PC-9 (cell line): ENCODE results near the gene SH3RF1. TPM values are rescaled to one million over a fixed set of nuclear protein-coding genes. Genes with fewer than 3 reads are reported as not detected.
A peak's percentile ranks its signal among the peaks of the same experiment; 100 is the strongest.

Experiments
- BruUV-seq: library from RNA; stranded (reverse); fragments of 400-500 nt; replicated peaks from 2 replicates; lab custom pipeline; 2021; lab: Mats Ljungman, UMichigan
- CTCF ChIA-PET: fragments of 300-600 bp; sonication (Branson Sonifier 250); formaldehyde crosslinking; loops from one replicate; lab custom pipeline; 2022; ENCODE audit warnings: antibody characterized with exemption; lab: Charles Lee
- POLR2A ChIA-PET: fragments of 300-600 bp; sonication (Branson Sonifier 250); formaldehyde crosslinking; loops from one replicate; lab custom pipeline; 2022; ENCODE audit warnings: antibody characterized with exemption; ENCODE audit not compliant: unreplicated experiment; lab: Charles Lee
- DNase-seq, 2 experiments: peaks; one replicate each; pipeline versions ENCODE4 v3.0.0 to v3.0.0-alpha.2; 2015 to 2022; ENCODE audit warnings: mixed read lengths in 1 of 2
- H2AFZ ChIP-seq: fragments of 200-600 bp; sonication (generic); 2 replicates; pipeline ENCODE4 v1.8.1; 2017; ENCODE audit warnings: antibody characterized with exemption
- H3F3A ChIP-seq: fragments of 200-600 bp; sonication (generic); 2 replicates; pipeline ENCODE4 v1.8.1; 2017; ENCODE audit warnings: antibody characterized with exemption, mild to moderate bottlenecking, low read depth; ENCODE audit not compliant: insufficient read depth
- H3K27ac ChIP-seq: fragments of 200-600 bp; sonication (generic); 2 replicates; pipeline ENCODE4 v1.6.1; 2016; ENCODE audit warnings: mixed run types
- H3K27me3 ChIP-seq: fragments of 200-600 bp; sonication (generic); 2 replicates; pipeline ENCODE4 v1.6.1; 2016; ENCODE audit warnings: low read depth, mixed run types; ENCODE audit not compliant: insufficient read depth
- H3K36me3 ChIP-seq: fragments of 200-600 bp; sonication (generic); 2 replicates; pipeline ENCODE4 v1.6.1; 2016; ENCODE audit warnings: low read depth, mixed run types
- H3K4me1 ChIP-seq: fragments of 200-600 bp; sonication (generic); replicated peaks from 2 replicates; pipeline ENCODE4 v1.6.1; 2016; ENCODE audit warnings: mixed run types; ENCODE audit not compliant: insufficient read depth
- H3K4me2 ChIP-seq: fragments of 200-600 bp; sonication (generic); 2 replicates; pipeline ENCODE4 v1.6.1; 2017; ENCODE audit warnings: mixed run types
- H3K4me3 ChIP-seq: fragments of 200-600 bp; sonication (generic); 2 replicates; pipeline ENCODE4 v1.6.1; 2016; ENCODE audit warnings: mixed run types
- H3K79me2 ChIP-seq: fragments of 200-600 bp; sonication (generic); 2 replicates; pipeline ENCODE4 v1.6.1; 2017; ENCODE audit warnings: low read depth, mixed run types
- H3K9me2 ChIP-seq: fragments of 200-600 bp; sonication (generic); 2 replicates; pipeline ENCODE4 v1.8.1; 2017; ENCODE audit warnings: mild to moderate bottlenecking; ENCODE audit not compliant: insufficient read depth
- H3K9me3 ChIP-seq: fragments of 200-600 bp; sonication (generic); 2 replicates; pipeline ENCODE4 v1.8.1; 2016; ENCODE audit warnings: low read depth; ENCODE audit not compliant: insufficient read depth
- H4K20me1 ChIP-seq: fragments of 200-600 bp; sonication (generic); 2 replicates; pipeline ENCODE4 v1.8.1; 2017; ENCODE audit not compliant: insufficient read depth
- CTCF ChIP-seq: fragments of 200-600 bp; sonication (generic); conservative IDR thresholded peaks from 2 replicates; pipeline ENCODE4 v1.6.1; 2017; ENCODE audit warnings: mixed run types, antibody characterized with exemption, mild to moderate bottlenecking, moderate library complexity
- EZH2 ChIP-seq: fragments of 200-600 bp; sonication (generic); IDR thresholded peaks from 2 replicates; pipeline ENCODE4 v1.8.0; 2017; ENCODE audit warnings: antibody characterized with exemption, low read depth
- intact Hi-C: fragments of 100-400 bp; cut with micrococcal nuclease; formaldehyde crosslinking; loops from one replicate; pipeline ENCODE4 v1.10.0; 2022; ENCODE audit not compliant: unreplicated experiment
- total RNA-seq: library from RNA; stranded (reverse); gene quantifications from 2 replicates; pipeline ENCODE4 v1.2.3, GENCODE V29; 2021

Gene SH3RF1
- total RNA-seq, 1 experiment from 2014 or later = 26.4 TPM

DNA sequence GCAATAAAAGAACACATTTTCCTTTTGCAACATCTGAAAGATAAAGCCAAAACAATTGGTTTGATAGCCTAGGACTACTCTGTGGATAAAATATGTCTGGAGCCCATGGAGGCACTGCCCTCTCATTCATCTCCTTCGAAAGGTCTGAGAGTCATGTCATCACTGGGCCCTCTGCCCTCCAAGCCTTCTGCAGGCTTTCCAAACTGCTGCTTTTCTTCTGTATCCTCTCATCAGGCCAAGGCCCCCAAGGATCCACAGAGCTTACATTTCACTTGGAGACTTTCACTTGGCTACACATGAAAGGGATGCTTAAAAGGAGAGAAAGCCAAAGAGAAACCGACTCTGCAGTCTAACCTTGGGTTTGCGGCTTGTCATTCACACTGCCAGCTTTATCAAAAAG is 109.9 kb downstream of the SH3RF1 start:
- Histone ChIP-seq H3K4me1 (peaks cover 10% of the 10 kb centered on the region), H4K20me1 (no peaks in the 10 kb centered on the region), H3K9me3 (no peaks in the 10 kb centered on the region), H3F3A (no peaks in the 10 kb centered on the region), H3K9me2 (no peaks in the 10 kb centered on the region), H3K4me3 (no peak overlapping the region), H3K79me2 (peaks cover 4% of the 10 kb centered on the region; the same call in 1 of the 2 replicates), H3K27me3 (no peaks in the 10 kb centered on the region), H3K36me3 (no peaks in the 10 kb centered on the region), H2AFZ (no peak overlapping the region), H3K27ac (no peak overlapping the region), H3K4me2 (no peak overlapping the region)
- intact Hi-C loops = no loop called here
- ChIA-PET POLR2A (no interaction called here), CTCF (no interaction called here)
- DNase-seq = no peak
- no peak for TF ChIP-seq EZH2
- no peak for TF ChIP-seq CTCF
- BruUV-seq = no TSS peak

- H2AFZ ChIP-seq = no peak overlapping the region
- no peaks in the 10 kb centered on the region for H4K20me1 ChIP-seq
- H3K27ac ChIP-seq = no peak overlapping the region
- no peak overlapping the region for H3K4me3 ChIP-seq
- H3K9me3 ChIP-seq = no peaks in the 10 kb centered on the region
- H3K4me1 ChIP-seq = peaks cover 10% of the 10 kb centered on the region
- H3F3A ChIP-seq = no peaks in the 10 kb centered on the region
- H3K9me2 ChIP-seq = no peaks in the 10 kb centered on the region
- peak in 1 of 2 experiments; percentile 45 for DNase-seq
- intact Hi-C loops = no loop called here
- no TSS peak for BruUV-seq
- H3K4me2 ChIP-seq = no peak overlapping the region
- ChIA-PET POLR2A (interaction anchor here (0.6 kb wide), 1 partner anchor 526 kb away, joined by 6 read pairs; no protein-coding TSS in a partner anchor), CTCF (no interaction called here)
- no peaks in the 10 kb centered on the region for H3K27me3 ChIP-seq
- peaks cover 4% of the 10 kb centered on the region; the same call in 1 of the 2 replicates for H3K79me2 ChIP-seq
- TF ChIP-seq CTCF = no peak
- TF ChIP-seq EZH2 = no peak
- H3K36me3 ChIP-seq = 0 out of 2 replicates have a peak, but pooled peaks cover under 1% of the 10 kb centered on the region
Observed at GRCh38 chr4:169159624-169160171, 111.1 kb downstream of the SH3RF1 start.

DNA sequence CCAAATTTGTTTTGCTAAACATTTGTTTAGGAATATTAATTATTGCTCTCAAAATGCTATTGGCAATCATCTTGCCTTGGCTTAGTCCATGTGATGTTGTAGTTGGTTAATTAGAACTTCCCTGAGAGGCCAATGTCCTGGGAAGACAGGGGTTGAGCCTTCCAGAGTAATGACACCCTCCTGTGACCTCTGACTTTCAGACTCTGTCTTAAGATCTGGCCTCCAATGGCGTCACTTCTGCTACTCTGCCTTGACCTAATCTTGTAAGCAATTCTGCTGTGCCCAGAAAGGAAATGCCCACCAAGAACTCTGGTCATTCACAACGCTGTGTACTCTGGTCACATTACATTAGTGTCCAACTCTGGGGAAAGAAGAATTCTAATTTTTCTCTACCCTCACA is 111.9 kb downstream of the SH3RF1 start:
- no TSS peak for BruUV-seq
- CTCF ChIA-PET = interaction anchor here (0.6 kb wide), 1 partner anchor 133 kb away, joined by 3 read pairs; no protein-coding TSS in a partner anchor
- intact Hi-C loops = no loop called here

More for the DNA sequence above, 111.9 kb downstream of the SH3RF1 start:
- H3K4me1 ChIP-seq = peaks cover 10% of the 10 kb centered on the region
- 0 out of 2 replicates have a peak, but pooled peaks cover 3% of the 10 kb centered on the region for H3K36me3 ChIP-seq
- POLR2A ChIA-PET = no interaction called here
- H3K27me3 ChIP-seq = no peaks in the 10 kb centered on the region
- no peaks in the 10 kb centered on the region for H3K9me2 ChIP-seq
- no peaks in the 10 kb centered on the region for H3K9me3 ChIP-seq
- no peak overlapping the region for H3K4me3 ChIP-seq
- H4K20me1 ChIP-seq = no peaks in the 10 kb centered on the region
- H2AFZ ChIP-seq = no peak overlapping the region
- no peak for DNase-seq
- no peak overlapping the region for H3K4me2 ChIP-seq
- peaks cover 4% of the 10 kb centered on the region; the same call in 1 of the 2 replicates for H3K79me2 ChIP-seq
- no peak overlapping the region for H3K27ac ChIP-seq
- H3F3A ChIP-seq = no peaks in the 10 kb centered on the region
- no peak for TF ChIP-seq EZH2
